Measurements from ENCODE around the gene FLYWCH2. TPM values are rescaled to one million over a fixed set of nuclear protein-coding genes. Genes with fewer than 3 reads are reported as not detected.

FLYWCH2 gene
- total and polyA plus RNA-seq, 2 of the 13 experiments (the other 11 are each of a cell fraction or from before 2014, with no cell fraction given) = 16.9 to 19.8 TPM

DNA sequence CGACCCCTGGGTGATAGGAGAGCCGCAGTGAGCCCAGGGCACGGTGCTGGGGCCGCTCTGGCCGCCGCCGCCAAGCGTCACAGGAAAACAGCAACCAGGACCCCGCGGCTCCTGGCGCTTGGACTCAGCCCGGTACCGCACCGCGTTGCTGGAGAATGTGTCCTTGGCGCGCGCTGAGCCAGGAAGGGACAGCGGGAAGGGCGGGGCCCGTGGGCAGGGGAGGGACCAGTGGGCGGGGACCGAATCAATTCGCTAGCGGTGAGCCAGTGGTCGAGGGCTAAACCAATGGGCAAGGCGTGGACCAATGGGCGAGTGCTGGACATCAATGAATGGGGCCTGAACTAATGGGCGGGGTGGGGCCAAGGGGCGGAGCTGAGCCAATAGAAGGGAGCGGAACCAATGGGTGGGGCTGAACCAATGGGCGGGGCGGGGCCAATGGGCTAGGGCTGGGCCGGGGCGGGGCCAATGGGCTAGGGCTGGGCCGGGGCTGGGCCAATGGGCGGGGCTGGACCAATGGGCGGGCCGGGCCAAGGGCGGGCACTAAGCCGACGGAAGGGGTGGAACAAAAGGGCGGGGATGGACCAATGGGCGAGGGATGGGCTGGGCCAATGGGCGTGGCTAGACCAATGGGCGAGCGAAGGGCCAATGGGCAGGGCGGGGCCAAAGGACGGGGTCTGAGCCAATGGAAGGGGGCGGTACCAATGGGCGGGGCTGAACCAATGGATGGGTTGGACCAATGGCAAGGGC is 22.4 kb downstream of the FLYWCH2 start (continued):
- TF ChIP-seq ZNF614 (CRISPR knock-in tag; IDR thresholded peaks at IDR 0.05; ENCODE audit: borderline replicate concordance) = peak; percentile 60; the same call in 1 of the 2 replicates
- TF ChIP-seq, protein P1, sequence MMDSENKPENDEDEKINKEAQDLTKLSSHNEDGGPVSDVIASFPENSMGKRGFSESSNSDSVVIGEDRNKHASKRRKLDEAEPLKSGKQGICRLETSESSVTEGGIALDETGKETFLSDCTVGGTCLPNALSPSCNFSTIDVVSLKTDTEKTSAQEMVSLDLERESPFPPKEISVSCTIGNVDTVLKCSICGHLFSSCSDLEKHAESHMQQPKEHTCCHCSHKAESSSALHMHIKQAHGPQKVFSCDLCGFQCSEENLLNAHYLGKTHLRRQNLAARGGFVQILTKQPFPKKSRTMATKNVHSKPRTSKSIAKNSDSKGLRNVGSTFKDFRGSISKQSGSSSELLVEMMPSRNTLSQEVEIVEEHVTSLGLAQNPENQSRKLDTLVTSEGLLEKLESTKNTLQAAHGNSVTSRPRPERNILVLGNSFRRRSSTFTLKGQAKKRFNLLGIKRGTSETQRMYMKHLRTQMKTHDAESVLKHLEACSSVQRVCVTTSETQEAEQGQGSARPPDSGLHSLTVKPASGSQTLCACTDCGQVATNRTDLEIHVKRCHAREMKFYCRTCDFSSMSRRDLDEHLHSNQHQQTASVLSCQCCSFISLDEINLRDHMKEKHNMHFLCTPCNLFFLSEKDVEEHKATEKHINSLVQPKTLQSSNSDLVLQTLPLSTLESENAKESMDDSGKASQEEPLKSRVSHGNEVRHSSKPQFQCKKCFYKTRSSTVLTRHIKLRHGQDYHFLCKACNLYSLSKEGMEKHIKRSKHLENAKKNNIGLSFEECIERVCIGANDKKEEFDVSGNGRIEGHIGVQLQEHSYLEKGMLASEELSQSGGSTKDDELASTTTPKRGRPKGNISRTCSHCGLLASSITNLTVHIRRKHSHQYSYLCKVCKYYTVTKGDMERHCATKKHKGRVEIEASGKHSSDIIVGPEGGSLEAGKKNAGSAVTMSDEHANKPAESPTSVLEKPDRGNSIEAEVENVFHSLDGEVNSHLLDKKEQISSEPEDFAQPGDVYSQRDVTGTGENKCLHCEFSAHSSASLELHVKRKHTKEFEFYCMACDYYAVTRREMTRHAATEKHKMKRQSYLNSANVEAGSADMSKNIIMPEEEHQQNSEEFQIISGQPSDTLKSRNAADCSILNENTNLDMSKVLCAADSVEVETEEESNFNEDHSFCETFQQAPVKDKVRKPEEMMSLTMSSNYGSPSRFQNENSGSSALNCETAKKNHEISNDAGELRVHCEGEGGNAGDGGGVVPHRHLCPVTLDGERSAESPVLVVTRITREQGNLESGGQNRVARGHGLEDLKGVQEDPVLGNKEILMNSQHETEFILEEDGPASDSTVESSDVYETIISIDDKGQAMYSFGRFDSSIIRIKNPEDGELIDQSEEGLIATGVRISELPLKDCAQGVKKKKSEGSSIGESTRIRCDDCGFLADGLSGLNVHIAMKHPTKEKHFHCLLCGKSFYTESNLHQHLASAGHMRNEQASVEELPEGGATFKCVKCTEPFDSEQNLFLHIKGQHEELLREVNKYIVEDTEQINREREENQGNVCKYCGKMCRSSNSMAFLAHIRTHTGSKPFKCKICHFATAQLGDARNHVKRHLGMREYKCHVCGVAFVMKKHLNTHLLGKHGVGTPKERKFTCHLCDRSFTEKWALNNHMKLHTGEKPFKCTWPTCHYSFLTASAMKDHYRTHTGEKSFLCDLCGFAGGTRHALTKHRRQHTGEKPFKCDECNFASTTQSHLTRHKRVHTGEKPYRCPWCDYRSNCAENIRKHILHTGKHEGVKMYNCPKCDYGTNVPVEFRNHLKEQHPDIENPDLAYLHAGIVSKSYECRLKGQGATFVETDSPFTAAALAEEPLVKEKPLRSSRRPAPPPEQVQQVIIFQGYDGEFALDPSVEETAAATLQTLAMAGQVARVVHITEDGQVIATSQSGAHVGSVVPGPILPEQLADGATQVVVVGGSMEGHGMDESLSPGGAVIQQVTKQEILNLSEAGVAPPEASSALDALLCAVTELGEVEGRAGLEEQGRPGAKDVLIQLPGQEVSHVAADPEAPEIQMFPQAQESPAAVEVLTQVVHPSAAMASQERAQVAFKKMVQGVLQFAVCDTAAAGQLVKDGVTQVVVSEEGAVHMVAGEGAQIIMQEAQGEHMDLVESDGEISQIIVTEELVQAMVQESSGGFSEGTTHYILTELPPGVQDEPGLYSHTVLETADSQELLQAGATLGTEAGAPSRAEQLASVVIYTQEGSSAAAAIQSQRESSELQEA (CRISPR knock-in tag; IDR thresholded peaks at IDR 0.05; ENCODE audit: not compliant biosample characterization) = peak; percentile 74
- no peak for TF ChIP-seq SRF (IDR thresholded peaks at IDR 0.05; ENCODE audit: low read depth, low read length)
- TF ChIP-seq, protein P2, sequence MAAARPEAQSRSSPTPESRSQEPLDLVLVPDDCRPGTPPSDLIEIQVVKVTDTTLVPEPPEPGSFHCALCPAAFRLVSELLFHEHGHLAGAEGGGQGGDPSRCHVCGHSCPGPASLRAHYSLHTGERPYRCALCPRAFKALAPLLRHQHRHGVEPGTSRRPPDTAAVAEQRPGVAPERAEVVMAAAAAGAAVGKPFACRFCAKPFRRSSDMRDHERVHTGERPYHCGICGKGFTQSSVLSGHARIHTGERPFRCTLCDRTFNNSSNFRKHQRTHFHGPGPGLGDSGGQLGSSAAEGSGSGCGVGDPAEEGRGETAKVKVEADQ (CRISPR knock-in tag; IDR thresholded peaks at IDR 0.05; ENCODE audit: borderline replicate concordance) = no peak
- TF ChIP-seq HOXA5 (CRISPR knock-in tag; IDR thresholded peaks at IDR 0.05) = peak; percentile 78; the same call in 1 of the 2 replicates
- TF ChIP-seq, protein P3, sequence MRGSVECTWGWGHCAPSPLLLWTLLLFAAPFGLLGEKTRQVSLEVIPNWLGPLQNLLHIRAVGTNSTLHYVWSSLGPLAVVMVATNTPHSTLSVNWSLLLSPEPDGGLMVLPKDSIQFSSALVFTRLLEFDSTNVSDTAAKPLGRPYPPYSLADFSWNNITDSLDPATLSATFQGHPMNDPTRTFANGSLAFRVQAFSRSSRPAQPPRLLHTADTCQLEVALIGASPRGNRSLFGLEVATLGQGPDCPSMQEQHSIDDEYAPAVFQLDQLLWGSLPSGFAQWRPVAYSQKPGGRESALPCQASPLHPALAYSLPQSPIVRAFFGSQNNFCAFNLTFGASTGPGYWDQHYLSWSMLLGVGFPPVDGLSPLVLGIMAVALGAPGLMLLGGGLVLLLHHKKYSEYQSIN (CRISPR knock-in tag; IDR thresholded peaks at IDR 0.05; ENCODE audit: borderline replicate concordance) = no peak
- peak; percentile 49; the same call in 1 of the 2 replicates for TF ChIP-seq SALL2 (CRISPR knock-in tag; IDR thresholded peaks at IDR 0.05)
- TF ChIP-seq FOXO1 (CRISPR knock-in tag; IDR thresholded peaks at IDR 0.05) = peak; percentile 65; the same call in 1 of the 2 replicates
- TF ChIP-seq, protein P4, sequence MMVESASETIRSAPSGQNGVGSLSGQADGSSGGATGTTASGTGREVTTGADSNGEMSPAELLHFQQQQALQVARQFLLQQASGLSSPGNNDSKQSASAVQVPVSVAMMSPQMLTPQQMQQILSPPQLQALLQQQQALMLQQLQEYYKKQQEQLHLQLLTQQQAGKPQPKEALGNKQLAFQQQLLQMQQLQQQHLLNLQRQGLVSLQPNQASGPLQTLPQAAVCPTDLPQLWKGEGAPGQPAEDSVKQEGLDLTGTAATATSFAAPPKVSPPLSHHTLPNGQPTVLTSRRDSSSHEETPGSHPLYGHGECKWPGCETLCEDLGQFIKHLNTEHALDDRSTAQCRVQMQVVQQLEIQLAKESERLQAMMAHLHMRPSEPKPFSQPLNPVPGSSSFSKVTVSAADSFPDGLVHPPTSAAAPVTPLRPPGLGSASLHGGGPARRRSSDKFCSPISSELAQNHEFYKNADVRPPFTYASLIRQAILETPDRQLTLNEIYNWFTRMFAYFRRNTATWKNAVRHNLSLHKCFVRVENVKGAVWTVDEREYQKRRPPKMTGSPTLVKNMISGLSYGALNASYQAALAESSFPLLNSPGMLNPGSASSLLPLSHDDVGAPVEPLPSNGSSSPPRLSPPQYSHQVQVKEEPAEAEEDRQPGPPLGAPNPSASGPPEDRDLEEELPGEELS (CRISPR knock-in tag; IDR thresholded peaks at IDR 0.05) = 0 out of 2 replicates have a peak, but pooled peaks have one; percentile 29
- peak; percentile 71; the same call in 1 of the 2 replicates for TF ChIP-seq ZFYVE20 (CRISPR knock-in tag; IDR thresholded peaks at IDR 0.05; ENCODE audit: borderline replicate concordance, low read depth)
- TF ChIP-seq SP4 (CRISPR knock-in tag; IDR thresholded peaks at IDR 0.05) = peak; percentile 98
- TF ChIP-seq, protein P5, sequence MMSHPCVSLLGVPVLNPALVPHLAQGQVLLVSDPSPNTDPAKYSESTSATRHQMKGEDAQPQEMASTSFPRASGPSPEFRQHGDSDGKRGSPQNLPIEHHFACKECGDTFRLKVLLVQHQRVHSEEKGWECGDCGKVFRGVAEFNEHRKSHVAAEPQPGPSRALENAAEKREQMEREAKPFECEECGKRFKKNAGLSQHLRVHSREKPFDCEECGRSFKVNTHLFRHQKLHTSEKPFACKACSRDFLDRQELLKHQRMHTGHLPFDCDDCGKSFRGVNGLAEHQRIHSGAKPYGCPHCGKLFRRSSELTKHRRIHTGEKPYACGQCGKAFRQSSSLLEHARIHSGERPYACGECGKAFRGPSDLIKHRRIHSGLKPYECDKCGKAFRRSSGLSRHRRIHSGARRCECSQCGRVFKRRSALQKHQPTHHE (CRISPR knock-in tag; IDR thresholded peaks at IDR 0.05; ENCODE audit: borderline replicate concordance) = 0 out of 2 replicates have a peak, but pooled peaks have one; percentile 7
- peak; percentile 67; the same call in 1 of the 2 replicates for TF ChIP-seq ZFP37 (CRISPR knock-in tag; IDR thresholded peaks at IDR 0.05; ENCODE audit: borderline replicate concordance)
- TF ChIP-seq FOXM1 (CRISPR knock-in tag; IDR thresholded peaks at IDR 0.05) = no peak

All from HepG2 (cell line).